PC-9 (cell line): ENCODE measurements around the gene HPS1.

Source experiments
- CTCF ChIP-seq: fragments of 200-600 bp; sonication (generic); conservative IDR thresholded peaks from 2 replicates; pipeline ENCODE4 v1.6.1; 2017; ENCODE audit warnings: mixed run types, antibody characterized with exemption, mild to moderate bottlenecking, moderate library complexity
- EZH2 ChIP-seq: fragments of 200-600 bp; sonication (generic); IDR thresholded peaks from 2 replicates; pipeline ENCODE4 v1.8.0; 2017; ENCODE audit warnings: antibody characterized with exemption, low read depth

GRCh38 chr10:98423691-98424120 lies 23.0 kb downstream of the HPS1 start:
- no peak for TF ChIP-seq CTCF
- no peak for TF ChIP-seq EZH2
